ENCODE results near the gene C16orf82. TPM values are rescaled to one million over a fixed set of nuclear protein-coding genes. Genes with fewer than 3 reads are reported as not detected.

C16orf82 gene
- polyA plus RNA-seq, 2 of the 4 experiments (the other 2 are of a cell fraction) = not detected

DNA sequence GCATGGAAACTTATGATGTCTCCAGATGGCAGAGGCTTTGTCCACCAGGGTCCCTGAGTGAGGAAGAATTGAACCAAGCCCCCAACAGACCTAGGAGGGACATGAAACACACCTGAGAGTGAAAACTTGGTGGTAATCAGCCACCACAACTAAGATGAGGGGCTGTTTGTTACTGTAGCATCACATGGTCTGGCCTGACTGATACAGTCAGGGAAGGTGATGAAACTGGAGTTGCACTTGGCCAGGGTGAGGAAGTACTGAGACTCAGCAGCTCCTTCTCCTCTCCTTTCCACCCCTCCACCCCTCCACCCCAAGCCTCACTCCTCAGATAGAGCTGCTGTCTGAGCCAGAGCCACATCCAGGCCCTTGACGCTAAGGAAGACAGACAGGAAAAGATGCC lies 37.2 kb downstream of the C16orf82 start:
- TF ChIP-seq RCOR1 (IDR thresholded peaks at IDR 0.05; ENCODE audit: low read depth, low read length) (no peak), JUNB (IDR thresholded peaks at IDR 0.05) (no peak), HOXA7 (CRISPR knock-in tag; IDR thresholded peaks at IDR 0.05) (no peak), POLR2A (IDR thresholded peaks at IDR 0.05; ENCODE audit: low read length) (no peak), CEBPB (IDR thresholded peaks at IDR 0.05) (no peak), NPAS2 (CRISPR knock-in tag; IDR thresholded peaks at IDR 0.05; ENCODE audit: borderline replicate concordance) (no peak), SMC3 (IDR thresholded peaks at IDR 0.05) (no peak), ESRRA (IDR thresholded peaks at IDR 0.05; ENCODE audit: borderline replicate concordance, low read length) (no peak), RAD21 (conservative IDR thresholded peaks at IDR 0.05 in 1 of 2, IDR thresholded peaks at IDR 0.05 in 1 of 2) (no peak), HDAC2 (IDR thresholded peaks at IDR 0.05) (no peak), ZC3H11A (IDR thresholded peaks at IDR 0.05) (no peak), HEYL (CRISPR knock-in tag; IDR thresholded peaks at IDR 0.05) (no peak), RARB (CRISPR knock-in tag; IDR thresholded peaks at IDR 0.05) (no peak), FOSB (CRISPR knock-in tag; IDR thresholded peaks at IDR 0.05) (no peak)
- TF ChIP-seq, protein P1, sequence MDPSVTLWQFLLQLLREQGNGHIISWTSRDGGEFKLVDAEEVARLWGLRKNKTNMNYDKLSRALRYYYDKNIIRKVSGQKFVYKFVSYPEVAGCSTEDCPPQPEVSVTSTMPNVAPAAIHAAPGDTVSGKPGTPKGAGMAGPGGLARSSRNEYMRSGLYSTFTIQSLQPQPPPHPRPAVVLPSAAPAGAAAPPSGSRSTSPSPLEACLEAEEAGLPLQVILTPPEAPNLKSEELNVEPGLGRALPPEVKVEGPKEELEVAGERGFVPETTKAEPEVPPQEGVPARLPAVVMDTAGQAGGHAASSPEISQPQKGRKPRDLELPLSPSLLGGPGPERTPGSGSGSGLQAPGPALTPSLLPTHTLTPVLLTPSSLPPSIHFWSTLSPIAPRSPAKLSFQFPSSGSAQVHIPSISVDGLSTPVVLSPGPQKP (IDR thresholded peaks at IDR 0.05; ENCODE audit: low read depth, low read length) = no peak
- TF ChIP-seq, protein P2, sequence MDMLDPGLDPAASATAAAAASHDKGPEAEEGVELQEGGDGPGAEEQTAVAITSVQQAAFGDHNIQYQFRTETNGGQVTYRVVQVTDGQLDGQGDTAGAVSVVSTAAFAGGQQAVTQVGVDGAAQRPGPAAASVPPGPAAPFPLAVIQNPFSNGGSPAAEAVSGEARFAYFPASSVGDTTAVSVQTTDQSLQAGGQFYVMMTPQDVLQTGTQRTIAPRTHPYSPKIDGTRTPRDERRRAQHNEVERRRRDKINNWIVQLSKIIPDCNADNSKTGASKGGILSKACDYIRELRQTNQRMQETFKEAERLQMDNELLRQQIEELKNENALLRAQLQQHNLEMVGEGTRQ (IDR thresholded peaks at IDR 0.05) = no peak
- TF ChIP-seq, protein P3, sequence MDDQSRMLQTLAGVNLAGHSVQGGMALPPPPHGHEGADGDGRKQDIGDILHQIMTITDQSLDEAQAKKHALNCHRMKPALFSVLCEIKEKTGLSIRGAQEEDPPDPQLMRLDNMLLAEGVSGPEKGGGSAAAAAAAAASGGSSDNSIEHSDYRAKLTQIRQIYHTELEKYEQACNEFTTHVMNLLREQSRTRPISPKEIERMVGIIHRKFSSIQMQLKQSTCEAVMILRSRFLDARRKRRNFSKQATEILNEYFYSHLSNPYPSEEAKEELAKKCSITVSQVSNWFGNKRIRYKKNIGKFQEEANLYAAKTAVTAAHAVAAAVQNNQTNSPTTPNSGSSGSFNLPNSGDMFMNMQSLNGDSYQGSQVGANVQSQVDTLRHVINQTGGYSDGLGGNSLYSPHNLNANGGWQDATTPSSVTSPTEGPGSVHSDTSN (IDR thresholded peaks at IDR 0.05) = no peak
- ATAC-seq (no peak), DNase-seq (ENCODE audit: low read depth in 1 of 2, low spot score in 1 of 2) (no peak), FAIRE-seq (no peak)
- CTCF ChIA-PET = no interaction called here
- no peak overlapping the region for H3K4me2 ChIP-seq
- WGBS (ENCODE audit: missing lambda C conversion rate) = 95% methylated on average over 1 of the region's 1 CpG
- no peak overlapping the region for H3K4me3 ChIP-seq
- no peak overlapping the region for H3K27ac ChIP-seq
- H3K9me3 ChIP-seq = no peaks in the 10 kb centered on the region
- H3K4me1 ChIP-seq = no peaks in the 10 kb centered on the region
- POLR2A ChIA-PET = no interaction called here

DNA sequence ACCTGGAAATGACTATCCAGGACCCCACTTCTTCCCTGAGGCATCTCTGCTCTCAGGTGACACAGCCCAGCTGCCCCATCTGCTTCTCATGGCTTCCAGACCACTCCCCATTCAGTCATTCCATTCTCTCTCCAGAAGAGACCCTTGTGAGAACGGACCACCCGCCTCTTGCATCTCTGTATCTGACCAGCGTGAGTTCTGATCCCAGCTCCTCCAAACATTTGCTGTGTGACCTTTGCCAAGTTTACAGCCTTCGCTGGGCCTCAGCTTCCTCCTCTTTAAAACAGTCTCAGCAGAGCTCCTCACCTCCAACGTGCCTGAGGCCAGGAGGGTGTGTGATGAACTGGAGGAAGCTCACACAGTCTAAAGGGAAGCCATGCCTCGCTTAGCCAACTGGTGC lies 39.6 kb downstream of the C16orf82 start:
- ATAC-seq = no peak
- FAIRE-seq = no peak
- Histone ChIP-seq H3K27ac (no peak overlapping the region), H3K4me1 (0 out of 3 replicates have a peak, but pooled peaks cover 3% of the 10 kb centered on the region), H3K4me3 (no peak overlapping the region), H3K9me3 (no peaks in the 10 kb centered on the region), H3K4me2 (no peak overlapping the region)
- WGBS (ENCODE audit: missing lambda C conversion rate) = 31% methylated on average over 4 of the region's 6 CpGs
- TF ChIP-seq FOSL2 (IDR thresholded peaks at IDR 0.05) (no peak), FOSL2 (CRISPR knock-in tag; IDR thresholded peaks at IDR 0.05) (no peak), CHD2 (IDR thresholded peaks at IDR 0.05; ENCODE audit: low read length, partially characterized antibody) (no peak), RNF2 (IDR thresholded peaks at IDR 0.05; ENCODE audit: borderline replicate concordance, low read depth) (no peak), NPAS2 (CRISPR knock-in tag; IDR thresholded peaks at IDR 0.05; ENCODE audit: borderline replicate concordance) (no peak), NR3C1 (IDR thresholded peaks at IDR 0.05) (no peak), MAFK (IDR thresholded peaks at IDR 0.05; ENCODE audit: partially characterized antibody) (no peak), RFX5 (IDR thresholded peaks at IDR 0.05) (no peak), FOXS1 (CRISPR knock-in tag; IDR thresholded peaks at IDR 0.05) (no peak), EP300 (IDR thresholded peaks at IDR 0.05) (no peak), EHF (CRISPR knock-in tag; IDR thresholded peaks at IDR 0.05) (no peak), CBX2 (IDR thresholded peaks at IDR 0.05; ENCODE audit: borderline replicate concordance, low read depth) (no peak), JUNB (IDR thresholded peaks at IDR 0.05) (no peak)
- TF ChIP-seq, protein P4, sequence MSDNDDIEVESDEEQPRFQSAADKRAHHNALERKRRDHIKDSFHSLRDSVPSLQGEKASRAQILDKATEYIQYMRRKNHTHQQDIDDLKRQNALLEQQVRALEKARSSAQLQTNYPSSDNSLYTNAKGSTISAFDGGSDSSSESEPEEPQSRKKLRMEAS (IDR thresholded peaks at IDR 0.05) = no peak
- TF ChIP-seq, protein P5, sequence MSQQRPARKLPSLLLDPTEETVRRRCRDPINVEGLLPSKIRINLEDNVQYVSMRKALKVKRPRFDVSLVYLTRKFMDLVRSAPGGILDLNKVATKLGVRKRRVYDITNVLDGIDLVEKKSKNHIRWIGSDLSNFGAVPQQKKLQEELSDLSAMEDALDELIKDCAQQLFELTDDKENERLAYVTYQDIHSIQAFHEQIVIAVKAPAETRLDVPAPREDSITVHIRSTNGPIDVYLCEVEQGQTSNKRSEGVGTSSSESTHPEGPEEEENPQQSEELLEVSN (IDR thresholded peaks at IDR 0.05; ENCODE audit: borderline replicate concordance, low read depth) = no peak
- TF ChIP-seq, protein P6, sequence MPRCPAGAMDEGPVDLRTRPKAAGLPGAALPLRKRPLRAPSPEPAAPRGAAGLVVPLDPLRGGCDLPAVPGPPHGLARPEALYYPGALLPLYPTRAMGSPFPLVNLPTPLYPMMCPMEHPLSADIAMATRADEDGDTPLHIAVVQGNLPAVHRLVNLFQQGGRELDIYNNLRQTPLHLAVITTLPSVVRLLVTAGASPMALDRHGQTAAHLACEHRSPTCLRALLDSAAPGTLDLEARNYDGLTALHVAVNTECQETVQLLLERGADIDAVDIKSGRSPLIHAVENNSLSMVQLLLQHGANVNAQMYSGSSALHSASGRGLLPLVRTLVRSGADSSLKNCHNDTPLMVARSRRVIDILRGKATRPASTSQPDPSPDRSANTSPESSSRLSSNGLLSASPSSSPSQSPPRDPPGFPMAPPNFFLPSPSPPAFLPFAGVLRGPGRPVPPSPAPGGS (IDR thresholded peaks at IDR 0.05) = no peak
- TF ChIP-seq, protein P7, sequence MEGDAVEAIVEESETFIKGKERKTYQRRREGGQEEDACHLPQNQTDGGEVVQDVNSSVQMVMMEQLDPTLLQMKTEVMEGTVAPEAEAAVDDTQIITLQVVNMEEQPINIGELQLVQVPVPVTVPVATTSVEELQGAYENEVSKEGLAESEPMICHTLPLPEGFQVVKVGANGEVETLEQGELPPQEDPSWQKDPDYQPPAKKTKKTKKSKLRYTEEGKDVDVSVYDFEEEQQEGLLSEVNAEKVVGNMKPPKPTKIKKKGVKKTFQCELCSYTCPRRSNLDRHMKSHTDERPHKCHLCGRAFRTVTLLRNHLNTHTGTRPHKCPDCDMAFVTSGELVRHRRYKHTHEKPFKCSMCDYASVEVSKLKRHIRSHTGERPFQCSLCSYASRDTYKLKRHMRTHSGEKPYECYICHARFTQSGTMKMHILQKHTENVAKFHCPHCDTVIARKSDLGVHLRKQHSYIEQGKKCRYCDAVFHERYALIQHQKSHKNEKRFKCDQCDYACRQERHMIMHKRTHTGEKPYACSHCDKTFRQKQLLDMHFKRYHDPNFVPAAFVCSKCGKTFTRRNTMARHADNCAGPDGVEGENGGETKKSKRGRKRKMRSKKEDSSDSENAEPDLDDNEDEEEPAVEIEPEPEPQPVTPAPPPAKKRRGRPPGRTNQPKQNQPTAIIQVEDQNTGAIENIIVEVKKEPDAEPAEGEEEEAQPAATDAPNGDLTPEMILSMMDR (IDR thresholded peaks at IDR 0.05) = no peak
- CTCF ChIA-PET = interaction anchor here (0.6 to 2.1 kb wide), 4 partner anchors 12 to 1874 kb away, joined by 3 to 6 read pairs (median 3); no protein-coding TSS in a partner anchor
- DNase-seq (ENCODE audit: low read depth in 1 of 2, low spot score in 1 of 2) = no peak
- POLR2A ChIA-PET = no interaction called here
